B cell (primary cell): ENCODE measurements around the gene KLK1. TPM values are rescaled to one million over a fixed set of nuclear protein-coding genes. Genes with fewer than 3 reads are reported as not detected.

Source experiments
- ATAC-seq: fragments of 200-7000 bp; cut with Tn5 transposase; one replicate; pipeline ENCODE4 v1.10.0; 2021; ENCODE audit warnings: low read depth, mild to moderate bottlenecking, moderate number of reproducible peaks, moderate library complexity
- CTCF ChIA-PET: fragments of 350-600 bp; sonication (Branson Sonifier 250); formaldehyde crosslinking; loops from one replicate; lab custom pipeline; 2021; ENCODE audit warnings: antibody characterized with exemption, inconsistent platforms; lab: Charles Lee
- POLR2A ChIA-PET: fragments of 350-600 bp; sonication (Branson Sonifier 250); formaldehyde crosslinking; loops from one replicate; lab custom pipeline; 2021; ENCODE audit warnings: antibody characterized with exemption; lab: Charles Lee
- DNase-seq: peaks from one replicate; pipeline ENCODE4 v3.0.0; 2013
- H2AFZ ChIP-seq: 2 replicates; pipeline ENCODE4 v1.6.1; 2012; ENCODE audit warnings: mild to moderate bottlenecking, low read depth, low read length; ENCODE audit not compliant: insufficient read depth, poor library complexity, severe bottlenecking
- H3K27ac ChIP-seq, 2 donors: 1 replicate in 1 of 2; 2 replicates in 1 of 2; pipeline ENCODE4 v1.5.1; 2012 to 2013; ENCODE audit warnings: low read length in 2 of 2, mild to moderate bottlenecking in 2 of 2, moderate library complexity in 1 of 2
- H3K27me3 ChIP-seq, 4 experiments: fragments of 200-600 bp in 1 of 4; sonication (generic) in 1 of 4; replicated peaks in 1 of 4; 1 replicate in 2 of 4; 2 replicates in 2 of 4; pipeline versions ENCODE4 v1.6.1 to v1.7.0; 2013 to 2016; ENCODE audit warnings: low read length in 3 of 4, mild to moderate bottlenecking in 2 of 4, mixed read lengths in 1 of 4, moderate library complexity in 1 of 4; ENCODE audit not compliant: insufficient read depth in 4 of 4, control insufficient read depth in 3 of 4; ENCODE audit errors: control extremely low read depth in 1 of 4
- H3K36me3 ChIP-seq, 2 experiments: replicated peaks in 1 of 2; 1 replicate in 1 of 2; 2 replicates in 1 of 2; pipeline versions ENCODE4 v1.6.1 to v1.7.1; 2013; ENCODE audit warnings: low read length in 1 of 2; ENCODE audit not compliant: insufficient read depth in 2 of 2, control insufficient read depth in 1 of 2; ENCODE audit errors: control extremely low read depth in 1 of 2, extremely low read depth in 1 of 2
- H3K4me1 ChIP-seq, 2 donors: fragments of 200-600 bp in 1 of 2; sonication (generic) in 1 of 2; 1 replicate in 1 of 2; 2 replicates in 1 of 2; pipeline versions ENCODE4 v1.5.1 to v1.6.1; 2013 to 2017; ENCODE audit warnings: low read length in 2 of 2; ENCODE audit not compliant: control insufficient read depth in 2 of 2, insufficient read depth in 2 of 2
- H3K4me2 ChIP-seq: replicated peaks from 2 replicates; pipeline ENCODE3; 2012; ENCODE audit warnings: mild to moderate bottlenecking, low read depth, low read length; ENCODE audit not compliant: poor library complexity, severe bottlenecking
- H3K4me3 ChIP-seq, 5 experiments: fragments of 200-600 bp in 1 of 5; sonication (generic) in 1 of 5; 1 replicate in 3 of 5; 2 replicates in 2 of 5; pipeline versions ENCODE4 v1.5.1 to v1.7.0; 2011 to 2016; ENCODE audit warnings: low read length in 4 of 5, mild to moderate bottlenecking in 4 of 5, low read depth in 2 of 5, control low read depth in 1 of 5, moderate library complexity in 1 of 5; ENCODE audit not compliant: insufficient read depth in 1 of 5; ENCODE audit errors: control extremely low read depth in 1 of 5, extremely low read depth in 1 of 5
- H3K79me2 ChIP-seq: fragments of 200-600 bp; sonication (generic); one replicate; pipeline ENCODE4 v1.6.0; 2016; ENCODE audit warnings: low read length; ENCODE audit not compliant: control insufficient read depth, insufficient read depth
- H3K9ac ChIP-seq: fragments of 200-600 bp; sonication (generic); 2 replicates; pipeline ENCODE4 v1.6.1; 2017; ENCODE audit warnings: mild to moderate bottlenecking, low read length, moderate library complexity
- H3K9me3 ChIP-seq, 3 donors: one replicate each; pipeline versions ENCODE4 v1.6.1 to v1.7.1; 2013; ENCODE audit warnings: low read length in 2 of 3; ENCODE audit not compliant: control insufficient read depth in 2 of 3, insufficient read depth in 1 of 3; ENCODE audit errors: control extremely low read depth in 1 of 3
- H4K20me1 ChIP-seq: 2 replicates; pipeline ENCODE4 v1.6.0; 2012; ENCODE audit warnings: mild to moderate bottlenecking, low read length; ENCODE audit not compliant: insufficient read depth, control insufficient read depth, poor library complexity, severe bottlenecking
- H3K27ac Mint-ChIP-seq: one replicate; pipeline ENCODE4 v1.8.0; 2021; ENCODE audit warnings: mixed read lengths
- H3K27me3 Mint-ChIP-seq: one replicate; pipeline ENCODE4 v1.8.0; 2021; ENCODE audit warnings: mixed read lengths
- H3K4me1 Mint-ChIP-seq: one replicate; pipeline ENCODE4 v1.8.0; 2021; ENCODE audit warnings: mixed read lengths
- H3K4me3 Mint-ChIP-seq: one replicate; pipeline ENCODE4 v1.8.0; 2021; ENCODE audit warnings: mixed read lengths
- H3K9me3 Mint-ChIP-seq: one replicate; pipeline ENCODE4 v1.8.0; 2022; ENCODE audit warnings: mixed read lengths; ENCODE audit not compliant: insufficient read depth
- EZH2 ChIP-seq: IDR thresholded peaks from 2 replicates; pipeline ENCODE4 v1.6.1; 2012; ENCODE audit warnings: borderline replicate concordance, low read depth, mild to moderate bottlenecking, moderate library complexity, low read length; ENCODE audit not compliant: insufficient read depth, poor library complexity, severe bottlenecking
- WGBS: methylation state at CpG from one replicate; pipeline ENCODE4 v1.1.5; 2013; ENCODE audit warnings: missing lambda C conversion rate; ENCODE audit not compliant: insufficient coverage; 5-methylcytosine and 5-hydroxymethylcytosine counted together
- intact Hi-C: fragments of 100-400 bp; cut with micrococcal nuclease; formaldehyde crosslinking; loops from one replicate; pipeline ENCODE4 v1.10.0; 2022
- polyA plus RNA-seq: library from polyadenylated mRNA; depleted of rRNA; stranded (reverse); fragments of >200 nt; gene quantifications from 2 replicates; pipeline ENCODE4 v1.2.3, GENCODE V29; 2012
- total RNA-seq, 2 donors: library from RNA; stranded (reverse); fragments of 120-200 nt in 1 of 2; gene quantifications; 1 replicate in 1 of 2; 2 replicates in 1 of 2; pipeline versions ENCODE4 v1.2.3 to v1.2.4, GENCODE V29; 2013 to 2022
- TF ChIP-seq, protein P1 (sequence below): fragments of 200-600 bp; IDR thresholded peaks from one replicate; pipeline ENCODE4 v1.8.0; 2022; ENCODE audit warnings: antibody characterized with exemption, mild to moderate bottlenecking

Gene KLK1
- total and polyA plus RNA-seq, 2 donors (not counting 1 experiment from before 2014, with no cell fraction given), result 9.5 to 15.2 TPM

DNA sequence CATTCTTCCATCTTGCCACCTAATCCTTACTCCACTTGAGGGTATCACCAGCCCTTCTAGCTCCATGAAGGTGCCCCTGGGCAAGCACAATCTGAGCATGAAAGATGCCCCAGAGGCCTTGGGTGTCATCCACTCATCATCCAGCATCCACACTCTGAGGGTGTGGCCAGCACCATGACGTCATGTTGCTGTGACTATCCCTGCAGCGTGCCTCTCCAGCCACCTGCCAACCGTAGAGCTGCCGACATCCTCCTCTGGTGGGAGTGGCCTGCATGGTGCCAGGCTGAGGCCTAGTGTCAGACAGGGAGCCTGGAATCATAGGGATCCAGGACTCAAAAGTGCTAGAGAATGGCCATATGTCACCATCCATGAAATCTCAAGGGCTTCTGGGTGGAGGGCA, 28.0 kb upstream of the KLK1 start:
- POLR2A ChIA-PET, result no interaction called here
- Histone ChIP-seq H3K4me2 (no peak overlapping the region), H4K20me1 (no peaks in the 10 kb centered on the region), H3K27ac (no peak overlapping the region), H3K4me3 (no peak overlapping the region), H3K27me3 (peaks cover 0 to 25% (median 7%) of the 10 kb centered on the region in 4 experiments), H3K9me3 (peaks cover 0 to 4% (median 0%) of the 10 kb centered on the region in 3 donors), H3K79me2 (no peaks in the 10 kb centered on the region), H3K9ac (no peak overlapping the region), H2AFZ (no peak overlapping the region), H3K4me1 (no peaks in the 10 kb centered on the region), H3K36me3 (no peaks in the 10 kb centered on the region)
- WGBS, result 74% methylated on average over 4 of the region's 4 CpGs
- Mint-ChIP-seq H3K4me3 (no peak overlapping the region), H3K4me1 (no peaks in the 10 kb centered on the region), H3K9me3 (no peaks in the 10 kb centered on the region), H3K27ac (no peak overlapping the region), H3K27me3 (peaks cover 45% of the 10 kb centered on the region)
- intact Hi-C loops, result no loop called here
- TF ChIP-seq, protein P1, sequence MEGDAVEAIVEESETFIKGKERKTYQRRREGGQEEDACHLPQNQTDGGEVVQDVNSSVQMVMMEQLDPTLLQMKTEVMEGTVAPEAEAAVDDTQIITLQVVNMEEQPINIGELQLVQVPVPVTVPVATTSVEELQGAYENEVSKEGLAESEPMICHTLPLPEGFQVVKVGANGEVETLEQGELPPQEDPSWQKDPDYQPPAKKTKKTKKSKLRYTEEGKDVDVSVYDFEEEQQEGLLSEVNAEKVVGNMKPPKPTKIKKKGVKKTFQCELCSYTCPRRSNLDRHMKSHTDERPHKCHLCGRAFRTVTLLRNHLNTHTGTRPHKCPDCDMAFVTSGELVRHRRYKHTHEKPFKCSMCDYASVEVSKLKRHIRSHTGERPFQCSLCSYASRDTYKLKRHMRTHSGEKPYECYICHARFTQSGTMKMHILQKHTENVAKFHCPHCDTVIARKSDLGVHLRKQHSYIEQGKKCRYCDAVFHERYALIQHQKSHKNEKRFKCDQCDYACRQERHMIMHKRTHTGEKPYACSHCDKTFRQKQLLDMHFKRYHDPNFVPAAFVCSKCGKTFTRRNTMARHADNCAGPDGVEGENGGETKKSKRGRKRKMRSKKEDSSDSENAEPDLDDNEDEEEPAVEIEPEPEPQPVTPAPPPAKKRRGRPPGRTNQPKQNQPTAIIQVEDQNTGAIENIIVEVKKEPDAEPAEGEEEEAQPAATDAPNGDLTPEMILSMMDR, result no peak
- no peak for TF ChIP-seq EZH2
- no peak for ATAC-seq
- CTCF ChIA-PET, result no interaction called here
- DNase-seq, result no peak

DNA sequence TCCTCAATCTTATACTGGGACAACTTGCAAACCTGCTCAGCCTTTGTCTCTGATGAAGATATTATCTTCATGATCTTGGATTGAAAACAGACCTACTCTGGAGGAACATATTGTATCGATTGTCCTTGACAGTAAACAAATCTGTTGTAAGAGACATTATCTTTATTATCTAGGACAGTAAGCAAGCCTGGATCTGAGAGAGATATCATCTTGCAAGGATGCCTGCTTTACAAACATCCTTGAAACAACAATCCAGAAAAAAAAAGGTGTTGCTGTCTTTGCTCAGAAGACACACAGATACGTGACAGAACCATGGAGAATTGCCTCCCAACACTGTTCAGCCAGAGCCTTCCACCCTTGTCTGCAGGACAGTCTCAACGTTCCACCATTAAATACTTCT, 27.2 kb upstream of the KLK1 start:
- H3K27me3 Mint-ChIP-seq, result peaks cover 37% of the 10 kb centered on the region
- H3K9ac ChIP-seq, result no peak overlapping the region
- no peak overlapping the region for H3K4me3 ChIP-seq
- TF ChIP-seq, protein P1, result no peak
- no peak for TF ChIP-seq EZH2
- H3K79me2 ChIP-seq, result no peaks in the 10 kb centered on the region
- H3K27me3 ChIP-seq, result peaks cover 0 to 19% (median 7%) of the 10 kb centered on the region in 4 experiments
- no peak overlapping the region for H3K27ac Mint-ChIP-seq
- H3K27ac ChIP-seq, result no peak overlapping the region
- no peaks in the 10 kb centered on the region for H3K9me3 ChIP-seq
- DNase-seq (no peak), ATAC-seq (no peak)
- H3K4me2 ChIP-seq, result no peak overlapping the region
- no peaks in the 10 kb centered on the region for H3K36me3 ChIP-seq
- intact Hi-C loops, result no loop called here
- H3K4me1 Mint-ChIP-seq, result no peaks in the 10 kb centered on the region
- no peaks in the 10 kb centered on the region for H3K9me3 Mint-ChIP-seq
- no peaks in the 10 kb centered on the region for H4K20me1 ChIP-seq
- no peaks in the 10 kb centered on the region for H3K4me1 ChIP-seq
- H3K4me3 Mint-ChIP-seq, result no peak overlapping the region
- no peak overlapping the region for H2AFZ ChIP-seq
- ChIA-PET CTCF (no interaction called here), POLR2A (no interaction called here)
- 64% methylated on average over 2 of the region's 3 CpGs for WGBS
